Nephron (organoid): Measurements from ENCODE around the gene TMEM220.

ENCODE experiments used
- H3K27ac Mint-ChIP-seq, 3 experiments: 2 replicates each; pipeline ENCODE4 v1.8.0; 2020; ENCODE audit warnings: mixed read lengths in 3 of 3, mild to moderate bottlenecking in 2 of 3, moderate library complexity in 1 of 3
- H3K27me3 Mint-ChIP-seq: 2 replicates; pipeline ENCODE4 v1.8.0; 2021; ENCODE audit warnings: low read depth, mild to moderate bottlenecking, moderate library complexity, mixed read lengths
- H3K36me3 Mint-ChIP-seq: 2 replicates; pipeline ENCODE4 v1.8.0; 2020; ENCODE audit warnings: low read depth, mixed read lengths
- H3K4me1 Mint-ChIP-seq: 2 replicates; pipeline ENCODE4 v1.8.0; 2020; ENCODE audit warnings: mixed read lengths
- H3K4me3 Mint-ChIP-seq, 3 experiments: 2 replicates each; pipeline ENCODE4 v1.8.0; 2020; ENCODE audit warnings: mild to moderate bottlenecking in 3 of 3, mixed read lengths in 3 of 3, moderate library complexity in 2 of 3
- H3K9me3 Mint-ChIP-seq: 2 replicates; pipeline ENCODE4 v1.8.0; 2020; ENCODE audit warnings: mixed read lengths
- CTCF ChIP-seq, 3 experiments: fragments of 200-600 bp; sonication (generic); IDR thresholded peaks; one replicate each; pipeline ENCODE4 v1.5.0; 2021; ENCODE audit warnings: antibody characterized with exemption in 3 of 3; ENCODE audit not compliant: unreplicated experiment in 3 of 3

TMEM220 gene

GRCh38 chr17:10681866-10682446 is 47.9 kb downstream of the TMEM220 start:
- no peaks in the 10 kb centered on the region for H3K27me3 Mint-ChIP-seq

DNA sequence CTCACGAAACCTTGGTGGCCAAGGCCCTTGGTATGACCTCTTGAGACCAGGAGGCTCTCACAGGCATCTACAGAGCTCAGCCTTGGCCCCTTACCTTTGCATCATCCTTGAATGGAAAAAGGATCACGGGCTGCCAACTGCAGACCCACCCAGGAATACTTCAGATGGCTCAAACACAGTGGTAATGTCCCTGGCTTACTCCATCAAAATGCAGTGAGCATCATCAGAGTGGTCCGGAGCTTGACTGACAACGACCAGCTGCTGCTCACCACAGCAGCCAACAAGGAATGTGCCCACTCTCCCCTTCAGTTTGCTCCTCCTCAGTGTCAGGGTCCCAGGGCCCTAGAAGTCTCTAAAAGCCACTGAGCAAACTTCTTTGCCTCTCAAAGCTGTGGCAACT is 55.1 kb downstream of the TMEM220 start:
- H3K27ac Mint-ChIP-seq = peak overlapping the region in 1 of 3 experiments; percentile 46
- no peaks in the 10 kb centered on the region for H3K27me3 Mint-ChIP-seq
- peaks cover 30% of the 10 kb centered on the region for H3K4me1 Mint-ChIP-seq
- H3K4me3 Mint-ChIP-seq = peak overlapping the region in 1 of 3 experiments; percentile 70
- no peak for TF ChIP-seq CTCF (IDR thresholded peaks at IDR 0.05; ENCODE audit: unreplicated experiment in 3 of 3)
- no peaks in the 10 kb centered on the region for H3K9me3 Mint-ChIP-seq
- peaks cover 38% of the 10 kb centered on the region for H3K36me3 Mint-ChIP-seq

More at GRCh38 chr17:10681866-10682446, 47.9 kb downstream of the TMEM220 start:
- Mint-ChIP-seq H3K4me3 (peak overlapping the region in 1 of 3 experiments; percentile 27), H3K4me1 (peaks cover 37% of the 10 kb centered on the region), H3K36me3 (peaks cover 73% of the 10 kb centered on the region), H3K27ac (peak overlapping the region; percentile 61 to 94 (median 91)), H3K9me3 (no peaks in the 10 kb centered on the region)
- TF ChIP-seq CTCF (IDR thresholded peaks at IDR 0.05; ENCODE audit: unreplicated experiment in 3 of 3) = no peak

DNA sequence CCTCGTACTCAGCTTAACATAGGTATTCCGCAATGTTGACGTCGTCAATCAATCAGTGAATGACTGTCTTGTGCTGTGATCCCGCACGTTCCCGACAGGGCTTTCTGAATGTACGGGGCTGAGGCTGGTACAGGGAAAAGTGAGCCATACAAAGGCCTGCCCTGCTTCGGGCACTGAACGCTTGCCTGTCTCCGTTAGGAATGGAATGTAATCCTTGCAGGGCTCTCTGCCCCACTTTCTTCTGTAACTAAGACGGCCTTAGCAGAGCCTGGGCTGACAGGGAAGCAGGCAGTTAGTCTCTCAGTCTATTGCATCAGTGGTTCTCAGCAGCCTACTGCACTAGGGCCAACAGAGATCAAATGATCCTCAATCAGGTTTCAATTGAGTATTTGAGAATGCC is 56.5 kb downstream of the TMEM220 start:
- H3K27me3 Mint-ChIP-seq = no peaks in the 10 kb centered on the region
- H3K4me1 Mint-ChIP-seq = peaks cover 30% of the 10 kb centered on the region
- no peaks in the 10 kb centered on the region for H3K9me3 Mint-ChIP-seq
- no peak for TF ChIP-seq CTCF (IDR thresholded peaks at IDR 0.05; ENCODE audit: unreplicated experiment in 3 of 3)
- H3K27ac Mint-ChIP-seq = no peak overlapping the region
- H3K36me3 Mint-ChIP-seq = peaks cover 28% of the 10 kb centered on the region
- no peak overlapping the region for H3K4me3 Mint-ChIP-seq

GRCh38 chr17:10668775-10669174 is 61.0 kb downstream of the TMEM220 start:
- H3K27me3 Mint-ChIP-seq = no peaks in the 10 kb centered on the region
- no peak overlapping the region for H3K27ac Mint-ChIP-seq
- H3K4me1 Mint-ChIP-seq = peaks cover 44% of the 10 kb centered on the region
- H3K4me3 Mint-ChIP-seq = no peak overlapping the region
- TF ChIP-seq CTCF (IDR thresholded peaks at IDR 0.05; ENCODE audit: unreplicated experiment in 3 of 3) = no peak
- no peaks in the 10 kb centered on the region for H3K9me3 Mint-ChIP-seq
- peaks cover 4% of the 10 kb centered on the region for H3K36me3 Mint-ChIP-seq

DNA sequence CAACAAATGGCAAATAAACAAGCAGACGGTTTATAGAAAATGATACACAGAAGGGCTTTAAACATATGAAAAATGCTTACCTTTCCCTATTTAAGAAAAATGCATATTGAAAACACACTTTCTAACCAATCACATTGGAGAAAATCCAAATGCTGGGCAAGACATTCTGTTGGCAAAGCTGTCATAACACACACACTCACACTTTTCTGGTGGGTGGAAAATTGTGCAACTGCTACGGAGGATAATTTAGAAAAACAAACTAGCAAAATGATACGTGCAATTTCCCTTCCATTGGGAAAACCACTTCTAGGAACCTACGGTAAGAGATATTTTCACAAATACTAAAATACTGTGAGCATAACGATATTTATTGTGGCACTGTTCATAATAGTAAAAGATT is 62.9 kb downstream of the TMEM220 start:
- Mint-ChIP-seq H3K36me3 (no peaks in the 10 kb centered on the region), H3K4me1 (peaks cover 36% of the 10 kb centered on the region), H3K9me3 (no peaks in the 10 kb centered on the region), H3K27ac (no peak overlapping the region), H3K27me3 (no peaks in the 10 kb centered on the region), H3K4me3 (no peak overlapping the region)
- TF ChIP-seq CTCF (IDR thresholded peaks at IDR 0.05; ENCODE audit: unreplicated experiment in 3 of 3) = no peak

DNA sequence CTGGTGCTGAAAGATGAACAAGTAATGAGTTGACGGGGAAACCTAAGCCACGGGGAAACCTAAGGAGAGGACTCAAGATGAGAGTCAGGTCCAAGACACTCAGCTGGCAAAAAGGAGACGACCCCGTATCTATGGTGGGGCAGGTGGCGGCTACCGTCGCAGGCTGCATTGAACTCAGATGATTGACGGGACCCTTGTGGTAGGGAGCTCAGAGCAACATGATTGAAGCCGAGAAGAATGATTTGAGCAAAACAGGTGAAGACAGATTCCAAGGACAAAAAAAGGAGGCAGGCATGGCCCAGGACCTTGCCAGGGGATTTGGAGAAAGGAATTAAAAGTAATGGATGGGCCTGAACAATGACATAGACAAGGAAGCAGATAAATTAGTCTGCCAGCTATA is 65.3 kb downstream of the TMEM220 start:
- no peaks in the 10 kb centered on the region for H3K9me3 Mint-ChIP-seq
- H3K4me3 Mint-ChIP-seq = peak overlapping the region in 2 of 3 experiments; percentile 3 to 19
- TF ChIP-seq CTCF (IDR thresholded peaks at IDR 0.05; ENCODE audit: unreplicated experiment in 3 of 3) = no peak
- H3K4me1 Mint-ChIP-seq = peaks cover 41% of the 10 kb centered on the region
- peaks cover 2% of the 10 kb centered on the region for H3K36me3 Mint-ChIP-seq
- H3K27ac Mint-ChIP-seq = peak overlapping the region; percentile 8 to 72 (median 32)
- no peaks in the 10 kb centered on the region for H3K27me3 Mint-ChIP-seq
